ENCODE measurements around the gene UVRAG.

The UVRAG gene

DNA sequence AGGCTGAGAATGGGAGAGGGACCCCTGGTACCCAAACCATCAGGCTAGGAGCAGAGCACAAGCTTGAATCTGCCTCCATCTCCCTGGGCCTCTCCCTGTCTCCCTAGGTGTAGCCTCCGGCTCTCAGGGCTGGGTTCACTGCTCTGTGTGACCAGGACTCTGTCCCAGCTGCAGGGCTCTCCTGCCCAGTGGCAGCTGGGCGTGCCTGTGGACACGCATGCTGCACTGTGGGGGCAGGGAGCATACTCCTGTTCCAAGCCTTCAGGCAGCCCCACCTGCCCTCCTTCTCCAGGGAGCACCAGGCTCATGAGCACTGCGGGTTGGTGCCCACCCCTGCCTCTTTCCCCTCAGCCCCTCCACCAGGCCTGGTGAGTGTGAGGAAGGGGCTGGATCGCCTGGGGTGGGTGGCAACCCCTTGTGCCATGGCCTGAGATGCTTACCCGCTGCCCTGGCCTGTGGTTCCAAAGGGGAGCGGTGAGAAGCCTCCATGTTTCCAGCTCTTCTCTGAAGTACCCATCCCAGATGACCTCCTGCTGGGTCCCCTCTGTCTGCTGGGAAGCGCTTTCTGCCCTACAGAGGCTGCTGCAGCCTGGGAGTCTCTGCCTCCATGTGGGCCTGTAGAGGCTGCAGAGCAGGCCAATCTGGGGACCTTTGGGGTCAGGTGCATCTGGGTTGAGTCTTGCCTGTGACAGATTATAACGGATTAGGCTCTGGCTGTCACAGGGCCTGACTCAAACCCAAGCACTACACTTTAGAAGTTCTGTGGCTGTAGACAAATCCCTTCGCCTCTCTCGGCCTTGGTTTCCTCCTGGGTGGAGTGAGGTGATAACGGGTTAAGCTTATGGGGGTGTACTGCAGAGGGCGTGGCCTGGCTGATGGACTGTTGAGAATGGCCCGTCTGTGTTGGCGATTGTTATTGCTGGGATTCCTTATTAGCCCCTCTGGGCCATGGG is 347.6 kb downstream of the UVRAG start:
- TF ChIP-seq, protein P1, sequence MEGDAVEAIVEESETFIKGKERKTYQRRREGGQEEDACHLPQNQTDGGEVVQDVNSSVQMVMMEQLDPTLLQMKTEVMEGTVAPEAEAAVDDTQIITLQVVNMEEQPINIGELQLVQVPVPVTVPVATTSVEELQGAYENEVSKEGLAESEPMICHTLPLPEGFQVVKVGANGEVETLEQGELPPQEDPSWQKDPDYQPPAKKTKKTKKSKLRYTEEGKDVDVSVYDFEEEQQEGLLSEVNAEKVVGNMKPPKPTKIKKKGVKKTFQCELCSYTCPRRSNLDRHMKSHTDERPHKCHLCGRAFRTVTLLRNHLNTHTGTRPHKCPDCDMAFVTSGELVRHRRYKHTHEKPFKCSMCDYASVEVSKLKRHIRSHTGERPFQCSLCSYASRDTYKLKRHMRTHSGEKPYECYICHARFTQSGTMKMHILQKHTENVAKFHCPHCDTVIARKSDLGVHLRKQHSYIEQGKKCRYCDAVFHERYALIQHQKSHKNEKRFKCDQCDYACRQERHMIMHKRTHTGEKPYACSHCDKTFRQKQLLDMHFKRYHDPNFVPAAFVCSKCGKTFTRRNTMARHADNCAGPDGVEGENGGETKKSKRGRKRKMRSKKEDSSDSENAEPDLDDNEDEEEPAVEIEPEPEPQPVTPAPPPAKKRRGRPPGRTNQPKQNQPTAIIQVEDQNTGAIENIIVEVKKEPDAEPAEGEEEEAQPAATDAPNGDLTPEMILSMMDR (IDR thresholded peaks at IDR 0.05; ENCODE audit: insufficient read depth, low read length, poor library complexity, severe bottlenecking), result no peak
- Histone ChIP-seq H3K36me3 (ENCODE audit: control insufficient read depth, insufficient read depth, low read length) (no peaks in the 10 kb centered on the region), H3K27me3 (replicated peaks; ENCODE audit: control insufficient read depth, insufficient read depth, low read length) (no peaks in the 10 kb centered on the region; the same call in 1 of the 2 replicates), H3K4me3 (replicated peaks; ENCODE audit: low read depth, low read length) (no peak overlapping the region)
- no peak for DNase-seq (ENCODE audit: extremely low read depth, insufficient read length)

DNA sequence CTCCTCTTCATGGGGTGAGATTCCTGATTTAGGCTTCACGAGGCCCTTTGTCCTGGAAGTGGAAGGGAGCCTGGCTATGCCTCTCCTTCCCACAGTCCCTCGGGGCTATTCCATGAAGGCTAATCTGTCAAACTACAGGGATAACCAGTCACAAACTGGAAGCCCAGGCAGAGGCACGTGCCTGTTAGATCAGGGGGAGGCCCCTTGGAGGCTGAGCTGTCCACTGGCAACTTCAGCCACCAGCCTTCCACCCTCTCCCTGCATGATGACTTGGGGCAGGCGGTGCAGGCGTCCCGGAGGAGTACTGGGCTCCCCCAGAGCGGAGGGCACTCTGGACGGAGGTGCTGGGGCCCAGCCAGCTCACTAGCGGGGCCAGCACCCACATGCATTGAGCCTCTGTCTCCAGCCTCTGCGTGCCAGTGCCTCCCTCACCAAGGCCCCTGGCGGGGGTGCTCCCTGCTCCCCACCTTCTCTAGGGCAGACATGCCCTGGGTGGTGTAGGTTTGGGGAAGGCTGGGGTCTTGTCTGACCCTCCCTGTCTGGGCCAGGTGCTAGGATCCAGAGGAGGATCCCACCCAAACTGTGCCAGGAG is 348.4 kb downstream of the UVRAG start:
- no peak for DNase-seq (ENCODE audit: extremely low read depth, insufficient read length)
- TF ChIP-seq, protein P1 (IDR thresholded peaks at IDR 0.05; ENCODE audit: insufficient read depth, low read length, poor library complexity, severe bottlenecking), result no peak
- no peak overlapping the region for H3K4me3 ChIP-seq (replicated peaks; ENCODE audit: low read depth, low read length)
- no peaks in the 10 kb centered on the region for H3K36me3 ChIP-seq (ENCODE audit: control insufficient read depth, insufficient read depth, low read length)
- no peaks in the 10 kb centered on the region; the same call in 1 of the 2 replicates for H3K27me3 ChIP-seq (replicated peaks; ENCODE audit: control insufficient read depth, insufficient read depth, low read length)

DNA sequence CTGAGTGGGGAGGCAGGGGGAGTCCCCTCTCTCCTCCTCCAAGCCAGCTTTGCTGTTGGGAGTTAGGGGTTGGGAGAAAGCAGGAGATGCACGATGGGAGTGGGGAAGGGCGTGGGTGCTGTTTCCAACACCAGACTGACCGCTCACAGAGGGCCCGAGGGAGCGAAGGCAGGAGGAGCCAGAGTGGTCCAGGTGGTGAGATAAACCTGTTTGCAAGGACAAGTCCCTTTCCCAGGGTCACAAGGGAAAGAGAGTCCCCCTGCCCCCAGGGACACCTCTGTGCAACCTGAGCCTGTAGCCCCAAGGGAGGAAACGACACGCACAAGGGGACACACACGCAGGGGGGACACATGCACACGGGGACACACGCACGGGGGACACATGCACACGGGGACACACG is 349.1 kb downstream of the UVRAG start:
- Histone ChIP-seq H3K27me3 (replicated peaks; ENCODE audit: control insufficient read depth, insufficient read depth, low read length) (no peaks in the 10 kb centered on the region; the same call in 1 of the 2 replicates), H3K4me3 (replicated peaks; ENCODE audit: low read depth, low read length) (no peak overlapping the region), H3K36me3 (ENCODE audit: control insufficient read depth, insufficient read depth, low read length) (no peaks in the 10 kb centered on the region)
- DNase-seq (ENCODE audit: extremely low read depth, insufficient read length), result no peak
- TF ChIP-seq, protein P1 (IDR thresholded peaks at IDR 0.05; ENCODE audit: insufficient read depth, low read length, poor library complexity, severe bottlenecking), result no peak

DNA sequence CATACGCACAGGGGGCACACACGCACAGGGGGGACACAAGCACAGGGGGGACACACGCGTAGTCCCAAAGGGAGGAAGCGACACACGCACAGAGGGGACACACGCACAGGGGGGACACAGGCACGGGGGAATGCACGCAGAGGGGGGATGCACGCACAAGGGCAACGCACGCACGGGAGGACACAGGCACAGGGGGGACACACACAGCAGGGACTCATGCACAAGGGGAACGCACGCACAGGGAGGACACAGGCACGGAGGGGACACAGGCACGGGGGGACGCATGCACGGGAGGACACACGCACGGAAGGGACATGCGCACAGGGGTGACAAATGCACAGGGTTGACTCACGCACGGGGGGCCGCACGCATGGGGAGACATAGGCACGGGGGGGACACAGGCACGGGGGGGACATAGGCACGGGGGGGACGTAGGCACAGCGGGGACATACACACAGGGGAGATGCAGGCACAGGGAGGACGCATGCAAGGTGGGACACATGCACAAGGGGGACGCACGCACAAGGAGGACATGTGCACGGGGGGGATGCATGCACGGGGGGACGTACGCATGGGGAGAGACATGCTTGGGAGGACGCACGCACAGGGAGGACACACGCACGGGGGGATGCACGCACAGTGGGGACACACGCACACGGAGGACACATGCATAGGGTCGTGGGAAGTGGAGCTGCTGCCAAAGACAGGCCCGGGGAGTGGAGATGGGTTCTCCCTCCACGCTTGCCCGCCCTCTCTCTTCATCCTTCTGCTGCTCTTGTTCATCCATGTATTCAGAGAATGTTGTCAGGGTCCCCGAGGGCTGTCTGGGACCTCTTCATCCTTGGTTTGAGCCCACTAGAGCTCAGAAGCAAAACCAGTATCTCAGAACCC is 350.1 kb downstream of the UVRAG start:
- no peak for DNase-seq (ENCODE audit: extremely low read depth, insufficient read length)
- Histone ChIP-seq H3K36me3 (ENCODE audit: control insufficient read depth, insufficient read depth, low read length) (no peaks in the 10 kb centered on the region), H3K4me3 (replicated peaks; ENCODE audit: low read depth, low read length) (no peak overlapping the region), H3K27me3 (replicated peaks; ENCODE audit: control insufficient read depth, insufficient read depth, low read length) (no peaks in the 10 kb centered on the region)
- TF ChIP-seq, protein P1 (IDR thresholded peaks at IDR 0.05; ENCODE audit: insufficient read depth, low read length, poor library complexity, severe bottlenecking), result no peak

DNA sequence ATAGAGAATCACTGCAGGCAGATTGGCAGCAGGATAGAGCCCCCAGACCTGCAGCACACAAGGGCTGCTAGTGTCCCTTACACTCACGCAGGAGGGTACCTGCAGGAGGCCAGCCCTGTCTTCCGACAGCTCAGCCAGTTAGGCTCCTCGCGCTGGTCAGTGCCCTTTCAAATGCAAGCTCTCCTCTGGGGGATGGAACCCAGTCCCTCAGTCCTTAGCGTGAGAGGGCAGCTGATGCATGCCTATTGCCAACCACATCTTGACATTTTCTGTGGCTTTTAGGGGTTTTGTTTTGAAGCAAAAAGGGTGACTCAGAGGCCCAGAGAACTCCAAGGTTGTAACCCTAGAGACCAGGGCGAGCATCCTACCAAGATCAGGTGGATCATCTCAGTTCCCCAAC is 351.3 kb downstream of the UVRAG start:
- Histone ChIP-seq H3K4me3 (replicated peaks; ENCODE audit: low read depth, low read length) (no peak overlapping the region), H3K36me3 (ENCODE audit: control insufficient read depth, insufficient read depth, low read length) (no peaks in the 10 kb centered on the region), H3K27me3 (replicated peaks; ENCODE audit: control insufficient read depth, insufficient read depth, low read length) (no peaks in the 10 kb centered on the region)
- DNase-seq (ENCODE audit: extremely low read depth, insufficient read length), result no peak
- TF ChIP-seq, protein P1 (IDR thresholded peaks at IDR 0.05; ENCODE audit: insufficient read depth, low read length, poor library complexity, severe bottlenecking), result no peak
